Prostate gland (tissue), 2 donors: ENCODE measurements around the gene ANKS4B. TPM values are rescaled to one million over a fixed set of nuclear protein-coding genes. Genes with fewer than 3 reads are reported as not detected.

Source experiments
- DNase-seq: peaks from one replicate; pipeline ENCODE4 v3.0.0-alpha.2; 2019; ENCODE audit warnings: low spot score
- H3K27ac ChIP-seq, 2 donors: fragments of 200-600 bp; sonication (generic); 2 replicates each; pipeline ENCODE4 v1.5.1; 2017 to 2019
- H3K27me3 ChIP-seq: fragments of 200-600 bp; sonication (generic); replicated peaks from 2 replicates; pipeline ENCODE4 v1.5.1; 2019; ENCODE audit not compliant: insufficient read depth
- H3K36me3 ChIP-seq, 2 donors: fragments of 200-600 bp; sonication (generic); 1 replicate in 1 of 2; 2 replicates in 1 of 2; pipeline versions ENCODE4 v1.5.1 to v1.8.1; 2017 to 2019
- H3K4me1 ChIP-seq: fragments of 200-600 bp; sonication (generic); replicated peaks from 2 replicates; pipeline ENCODE4 v1.5.1; 2019
- H3K4me3 ChIP-seq, 2 donors: fragments of 200-600 bp; sonication (generic); 2 replicates each; pipeline ENCODE4 v1.5.1; 2017 to 2019
- H3K9me3 ChIP-seq: fragments of 200-600 bp; sonication (generic); 2 replicates; pipeline ENCODE4 v1.5.1; 2017
- POLR2A ChIP-seq: fragments of 450-650 bp; IDR thresholded peaks from one replicate; pipeline ENCODE4 v1.6.1; 2016; ENCODE audit warnings: antibody characterized with exemption, mild to moderate bottlenecking
- POLR2AphosphoS5 ChIP-seq: sonication (generic); formaldehyde crosslinking; IDR thresholded peaks from one replicate; pipeline ENCODE4 v1.6.1; 2017; ENCODE audit warnings: antibody characterized with exemption
- WGBS: methylation state at CpG from one replicate; pipeline ENCODE4 v1.1.5; 2018; 5-methylcytosine and 5-hydroxymethylcytosine counted together
- intact Hi-C: fragments of 100-400 bp; cut with DNase I; formaldehyde crosslinking; loops from one replicate; pipeline ENCODE4 v1.14.2; 2022
- total RNA-seq, 2 donors: library from RNA; depleted of rRNA; stranded (reverse); fragments of >200 nt; gene quantifications; one replicate each; pipeline ENCODE4 v1.1.0, GENCODE V29; 2016
- TF ChIP-seq, protein P1 (sequence below), 4 experiments: fragments of 200-600 bp in 2 of 4; fragments of 450-650 bp in 2 of 4; sonication (generic) in 2 of 4; IDR thresholded peaks; 1 replicate in 3 of 4; 2 replicates in 1 of 4; pipeline ENCODE4 v1.5.1; 2016 to 2019; ENCODE audit warnings: antibody characterized with exemption in 4 of 4, mild to moderate bottlenecking in 2 of 4, moderate library complexity in 2 of 4

Gene ANKS4B
- total RNA-seq, 2 donors from 2014 or later, result not detected

DNA sequence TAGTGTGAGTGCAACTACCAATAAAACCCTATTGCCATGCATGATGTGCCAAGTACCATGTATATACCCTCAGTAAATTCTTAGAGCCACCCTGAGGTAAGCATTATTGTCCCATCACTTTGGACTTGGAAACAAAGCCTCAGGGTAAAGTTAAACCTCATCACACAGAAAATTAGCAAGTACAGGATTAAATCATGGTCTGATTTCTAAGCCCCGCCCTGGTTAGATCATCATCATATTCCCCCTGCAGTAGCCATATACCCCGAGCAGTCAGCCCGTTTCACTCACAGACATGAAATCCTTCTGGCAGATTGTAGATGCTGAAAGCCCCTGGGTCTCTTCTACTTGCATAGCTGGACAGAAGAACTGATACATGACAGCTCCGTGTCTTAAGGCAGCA lies 26.9 kb upstream of the ANKS4B start:
- intact Hi-C loops, result no loop called here
- WGBS, result 96% methylated on average over 4 of the region's 4 CpGs
- Histone ChIP-seq H3K27ac (no peak overlapping the region), H3K9me3 (no peaks in the 10 kb centered on the region), H3K27me3 (no peaks in the 10 kb centered on the region), H3K36me3 (no peaks in the 10 kb centered on the region), H3K4me1 (no peaks in the 10 kb centered on the region), H3K4me3 (no peak overlapping the region)
- no peak for DNase-seq
- TF ChIP-seq, protein P1, sequence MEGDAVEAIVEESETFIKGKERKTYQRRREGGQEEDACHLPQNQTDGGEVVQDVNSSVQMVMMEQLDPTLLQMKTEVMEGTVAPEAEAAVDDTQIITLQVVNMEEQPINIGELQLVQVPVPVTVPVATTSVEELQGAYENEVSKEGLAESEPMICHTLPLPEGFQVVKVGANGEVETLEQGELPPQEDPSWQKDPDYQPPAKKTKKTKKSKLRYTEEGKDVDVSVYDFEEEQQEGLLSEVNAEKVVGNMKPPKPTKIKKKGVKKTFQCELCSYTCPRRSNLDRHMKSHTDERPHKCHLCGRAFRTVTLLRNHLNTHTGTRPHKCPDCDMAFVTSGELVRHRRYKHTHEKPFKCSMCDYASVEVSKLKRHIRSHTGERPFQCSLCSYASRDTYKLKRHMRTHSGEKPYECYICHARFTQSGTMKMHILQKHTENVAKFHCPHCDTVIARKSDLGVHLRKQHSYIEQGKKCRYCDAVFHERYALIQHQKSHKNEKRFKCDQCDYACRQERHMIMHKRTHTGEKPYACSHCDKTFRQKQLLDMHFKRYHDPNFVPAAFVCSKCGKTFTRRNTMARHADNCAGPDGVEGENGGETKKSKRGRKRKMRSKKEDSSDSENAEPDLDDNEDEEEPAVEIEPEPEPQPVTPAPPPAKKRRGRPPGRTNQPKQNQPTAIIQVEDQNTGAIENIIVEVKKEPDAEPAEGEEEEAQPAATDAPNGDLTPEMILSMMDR (IDR thresholded peaks at IDR 0.05), result no peak
- no peak for TF ChIP-seq POLR2AphosphoS5
- no peak for TF ChIP-seq POLR2A

DNA sequence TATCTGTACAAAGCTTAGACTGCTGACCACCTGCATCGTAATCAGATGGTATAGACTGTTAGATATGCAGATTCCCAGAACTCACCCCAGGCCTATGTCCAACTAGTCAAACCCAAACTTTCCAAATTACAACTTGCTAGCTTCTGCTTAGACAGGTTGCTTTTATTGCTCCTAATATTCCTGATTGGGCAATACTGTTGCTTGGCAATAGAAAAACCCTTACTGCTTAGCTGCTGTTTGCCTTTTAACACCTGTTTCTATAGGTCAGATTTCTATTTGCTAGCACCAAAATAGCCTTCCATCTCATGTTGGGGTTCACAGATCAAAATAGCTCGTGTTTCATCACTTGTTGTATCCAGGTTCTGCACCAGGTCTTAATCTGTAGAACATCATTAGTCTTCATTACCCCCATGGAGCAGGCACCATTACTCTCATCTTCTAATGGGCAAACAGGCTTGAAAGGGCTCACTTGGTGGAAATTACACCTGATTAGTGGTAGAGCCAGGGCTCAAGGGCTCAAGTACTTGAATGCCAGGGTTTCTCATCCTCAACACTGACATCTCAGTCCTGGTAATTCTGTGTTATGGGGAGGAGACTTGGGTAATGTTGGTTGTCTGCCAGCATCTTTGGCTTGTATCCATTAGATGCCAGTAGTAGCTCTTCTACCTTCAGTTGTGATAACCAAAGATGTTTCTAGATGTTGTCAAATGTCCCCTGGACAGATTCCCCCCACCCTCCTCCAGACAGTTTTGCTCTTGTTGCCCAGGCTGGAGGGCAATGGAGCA lies 24.9 kb upstream of the ANKS4B start:
- no peak overlapping the region for H3K4me3 ChIP-seq
- H3K27me3 ChIP-seq, result no peaks in the 10 kb centered on the region
- H3K27ac ChIP-seq, result no peak overlapping the region
- no peaks in the 10 kb centered on the region for H3K4me1 ChIP-seq
- 68% methylated on average over 2 of the region's 2 CpGs for WGBS
- no peaks in the 10 kb centered on the region for H3K36me3 ChIP-seq
- TF ChIP-seq POLR2AphosphoS5, result no peak
- H3K9me3 ChIP-seq, result no peaks in the 10 kb centered on the region
- no peak for DNase-seq
- intact Hi-C loops, result no loop called here

DNA sequence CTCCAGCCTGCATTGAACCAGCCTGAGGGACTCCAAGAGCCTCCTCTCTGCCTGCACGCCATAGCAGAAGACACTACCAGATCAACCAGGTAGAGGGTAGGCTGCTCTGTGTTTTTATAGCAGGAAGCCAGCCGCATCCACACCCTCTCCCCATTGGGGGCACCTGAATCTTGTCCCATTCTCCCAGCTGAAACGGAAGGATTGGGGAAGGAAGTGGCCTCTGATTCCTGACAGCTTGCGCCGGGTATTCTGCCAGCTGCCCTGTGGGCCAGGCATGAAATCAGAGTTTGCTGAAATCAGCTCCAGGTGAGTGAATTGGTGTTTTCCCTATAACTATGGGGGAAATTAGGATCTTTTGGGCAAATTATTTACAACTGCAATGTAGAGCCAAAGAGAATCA lies 22.0 kb upstream of the ANKS4B start, which contains the start of gene ZP2:
TSS of gene ZP2 (minus strand) at position 89 of the 400 bp plus-strand sequence. CDS start at position 62, 27 bp downstream.
- H3K4me1 ChIP-seq, result no peaks in the 10 kb centered on the region
- H3K27me3 ChIP-seq, result no peaks in the 10 kb centered on the region
- no peak for DNase-seq
- intact Hi-C loops, result no loop called here
- no peak for TF ChIP-seq POLR2A
- TF ChIP-seq, protein P1 (IDR thresholded peaks at IDR 0.05), result no peak
- TF ChIP-seq POLR2AphosphoS5, result no peak
- WGBS, result 76% methylated on average over 5 of the region's 5 CpGs
- no peaks in the 10 kb centered on the region for H3K9me3 ChIP-seq
- H3K36me3 ChIP-seq, result no peaks in the 10 kb centered on the region
- no peak within 1 kb of the TSS for H3K27ac ChIP-seq
- no peak within 1 kb of the TSS for H3K4me3 ChIP-seq

GRCh38 chr16:21214086-21214485 lies 19.4 kb upstream of the ANKS4B start:
- 71% methylated on average over 4 of the region's 4 CpGs for WGBS
- Histone ChIP-seq H3K27ac (no peak overlapping the region), H3K4me1 (no peaks in the 10 kb centered on the region), H3K9me3 (no peaks in the 10 kb centered on the region), H3K4me3 (no peak overlapping the region), H3K36me3 (no peaks in the 10 kb centered on the region), H3K27me3 (no peaks in the 10 kb centered on the region)
- no peak for DNase-seq
- TF ChIP-seq, protein P1 (IDR thresholded peaks at IDR 0.05), result no peak
- TF ChIP-seq POLR2AphosphoS5 (no peak), POLR2A (no peak)
- intact Hi-C loops, result no loop called here

- intact Hi-C loops, result no loop called here
- H3K4me3 ChIP-seq, result no peak overlapping the region
- no peaks in the 10 kb centered on the region for H3K27me3 ChIP-seq
- 83% methylated on average over 2 of the region's 2 CpGs for WGBS
- TF ChIP-seq, protein P1 (IDR thresholded peaks at IDR 0.05), result no peak
- no peak for TF ChIP-seq POLR2A
- TF ChIP-seq POLR2AphosphoS5, result no peak
- DNase-seq, result no peak
- no peaks in the 10 kb centered on the region for H3K9me3 ChIP-seq
- no peaks in the 10 kb centered on the region for H3K4me1 ChIP-seq
- H3K27ac ChIP-seq, result no peak overlapping the region
- no peaks in the 10 kb centered on the region for H3K36me3 ChIP-seq
Measured at GRCh38 chr16:21217121-21217520, 16.4 kb upstream of the ANKS4B start.
